ENCODE measurements around the gene E4F1.

The E4F1 gene

GRCh38 chr16:2187212-2187611 is 36.2 kb upstream of the E4F1 start:
- H3K4me3 ChIP-seq (ENCODE audit: low read depth, low read length), result no peak overlapping the region
- no peak for DNase-seq (ENCODE audit: low read depth, low spot score)
- CTCF ChIA-PET, result interaction anchor here (0.7 kb wide), 1 partner anchor 47 kb away, joined by 3 read pairs; no protein-coding TSS in a partner anchor
- POLR2A ChIA-PET, result no interaction called here
- TF ChIP-seq CTCF (IDR thresholded peaks at IDR 0.05; ENCODE audit: insufficient read depth, low read length, missing control alignments), result no peak

GRCh38 chr16:2188395-2188794 is 35.0 kb upstream of the E4F1 start:
- DNase-seq (ENCODE audit: low read depth, low spot score), result no peak
- ChIA-PET CTCF (no interaction called here), POLR2A (interaction anchor here (0.8 to 1.4 kb wide), 2 partner anchors 17 to 33 kb away, joined by 3 to 4 read pairs; partner anchors contain the start of genes MLST8 and TRAF7)
- no peak overlapping the region for H3K4me3 ChIP-seq (ENCODE audit: low read depth, low read length)
- no peak for TF ChIP-seq CTCF (IDR thresholded peaks at IDR 0.05; ENCODE audit: insufficient read depth, low read length, missing control alignments)

GRCh38 chr16:2189252-2189893 is 34.0 kb upstream of the E4F1 start:
- POLR2A ChIA-PET, result interaction anchor here (1.0 to 1.4 kb wide), 3 partner anchors 34 to 224 kb away, joined by 3 read pairs; partner anchors contain the start of genes RPS2 and TRAF7
- CTCF ChIA-PET, result no interaction called here

GRCh38 chr16:2190002-2190658 is 33.3 kb upstream of the E4F1 start:
- no peak overlapping the region for H3K4me3 ChIP-seq (ENCODE audit: low read depth, low read length)
- POLR2A ChIA-PET, result interaction anchor here (1.0 kb wide), 2 partner anchors 35 to 225 kb away, joined by 3 read pairs; partner anchors contain the start of genes RPS2 and TRAF7
- CTCF ChIA-PET, result no interaction called here
- DNase-seq (ENCODE audit: low read depth, low spot score), result no peak
- no peak for TF ChIP-seq CTCF (IDR thresholded peaks at IDR 0.05; ENCODE audit: insufficient read depth, low read length, missing control alignments)

More at GRCh38 chr16:2189252-2189893, 34.0 kb upstream of the E4F1 start:
- DNase-seq (ENCODE audit: low read depth, low spot score), result no peak
- H3K4me3 ChIP-seq (ENCODE audit: low read depth, low read length), result no peak overlapping the region
- TF ChIP-seq CTCF (IDR thresholded peaks at IDR 0.05; ENCODE audit: insufficient read depth, low read length, missing control alignments), result no peak

- no peak overlapping the region for H3K4me3 ChIP-seq (ENCODE audit: low read depth, low read length)
- DNase-seq (ENCODE audit: low read depth, low spot score), result no peak
- ChIA-PET POLR2A (interaction anchor here (1.0 kb wide), 2 partner anchors 35 to 226 kb away, joined by 3 read pairs; partner anchors contain the start of genes RPS2 and TRAF7), CTCF (no interaction called here)
- TF ChIP-seq CTCF (IDR thresholded peaks at IDR 0.05; ENCODE audit: insufficient read depth, low read length, missing control alignments), result no peak
Observed at GRCh38 chr16:2190659-2191445, 32.5 kb upstream of the E4F1 start.

- TF ChIP-seq CTCF (IDR thresholded peaks at IDR 0.05; ENCODE audit: insufficient read depth, low read length, missing control alignments), result no peak
- no peak for DNase-seq (ENCODE audit: low read depth, low spot score)
- H3K4me3 ChIP-seq (ENCODE audit: low read depth, low read length), result no peak overlapping the region
- CTCF ChIA-PET, result no interaction called here
- POLR2A ChIA-PET, result no interaction called here
Observed at GRCh38 chr16:2191446-2191706, 32.0 kb upstream of the E4F1 start.
